Stimulated activated CD8-positive, alpha-beta memory T cell treated with anti-CD3 and anti-CD28 coated beads, Interleukin-2, amount 100 ng/mL, for 1 hour (primary cell): ENCODE results near the gene SYNDIG1.

Experiments used
- DNase-seq, 2 donors: peaks; one replicate each; pipeline ENCODE4 v3.0.0-alpha.2; 2020; ENCODE audit warnings: low read depth in 2 of 2

Gene SYNDIG1

GRCh38 chr20:24583169-24583792, 113.9 kb downstream of the SYNDIG1 start:
- no peak for DNase-seq

- no peak for DNase-seq
Observed at GRCh38 chr20:24584078-24584477, 114.6 kb downstream of the SYNDIG1 start.

GRCh38 chr20:24584538-24585356, 115.3 kb downstream of the SYNDIG1 start:
- DNase-seq: no peak

- no peak for DNase-seq
Observed at GRCh38 chr20:24585796-24586522, 116.5 kb downstream of the SYNDIG1 start.

GRCh38 chr20:24586523-24586840, 117.1 kb downstream of the SYNDIG1 start:
- no peak for DNase-seq

GRCh38 chr20:24587384-24588046, 118.1 kb downstream of the SYNDIG1 start:
- no peak for DNase-seq

GRCh38 chr20:24588047-24588635, 118.7 kb downstream of the SYNDIG1 start:
- DNase-seq: no peak

- DNase-seq: no peak
Observed at GRCh38 chr20:24588725-24589340, 119.4 kb downstream of the SYNDIG1 start.

- no peak for DNase-seq
Observed at GRCh38 chr20:24589381-24589780, 120.0 kb downstream of the SYNDIG1 start.

- DNase-seq: no peak
Observed at GRCh38 chr20:24589815-24590177, 120.4 kb downstream of the SYNDIG1 start.

GRCh38 chr20:24590178-24590982, 121.0 kb downstream of the SYNDIG1 start:
- DNase-seq: no peak

- no peak for DNase-seq
Observed at GRCh38 chr20:24597051-24597450, 127.6 kb downstream of the SYNDIG1 start.

- DNase-seq: no peak
Observed at GRCh38 chr20:24598346-24598745, 128.9 kb downstream of the SYNDIG1 start.

- no peak for DNase-seq
Observed at GRCh38 chr20:24598996-24599395, 129.6 kb downstream of the SYNDIG1 start.

GRCh38 chr20:24600012-24600411, 130.6 kb downstream of the SYNDIG1 start:
- no peak for DNase-seq

- no peak for DNase-seq
Observed at GRCh38 chr20:24603454-24603853, 134.0 kb downstream of the SYNDIG1 start.

- no peak for DNase-seq
Observed at GRCh38 chr20:24604966-24605665, 135.7 kb downstream of the SYNDIG1 start.

- no peak for DNase-seq
Observed at GRCh38 chr20:24605937-24606455, 136.6 kb downstream of the SYNDIG1 start.

- DNase-seq: no peak
Observed at GRCh38 chr20:24607402-24607801, 138.0 kb downstream of the SYNDIG1 start.
